Activated T-helper 1 cell treated with anti-CD3 and anti-CD28 coated beads, Interleukin-2, amount 50 U/mL, for 16 hours (primary cell): Measurements from ENCODE around the gene PCDH10.
"Not testable (repeated sequence)": the region's sequence is repeated elsewhere in the genome, so short reads cannot be mapped to it uniquely, and the experiment has no call there.

Source experiments
- DNase-seq, 2 donors: peaks; one replicate each; pipeline ENCODE4 v3.0.0-alpha.2; 2020; ENCODE audit warnings: low read depth in 1 of 2, low spot score in 1 of 2

Gene PCDH10

DNA sequence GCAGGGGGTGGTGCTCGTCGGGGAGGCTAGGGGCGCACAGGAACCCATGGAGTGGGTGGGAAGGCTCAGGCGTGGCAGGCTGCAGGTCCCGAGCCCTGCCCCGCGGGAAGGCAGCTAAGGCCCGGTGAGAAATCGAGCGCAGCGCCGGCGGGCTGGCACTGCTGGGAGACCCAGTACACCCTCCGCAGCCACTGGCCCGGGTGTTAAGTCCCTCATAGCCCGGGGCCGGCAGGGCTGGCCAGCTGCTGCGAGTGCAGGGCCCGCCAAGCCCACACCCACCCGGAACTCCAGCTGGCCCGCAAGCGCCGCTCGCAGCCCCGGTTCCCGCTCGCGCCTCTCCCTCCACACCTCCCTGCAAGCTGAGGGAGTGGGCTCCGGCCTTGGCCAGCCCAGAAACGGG is 91.4 kb downstream of the PCDH10 start:
- not testable (repeated sequence) for DNase-seq
